HCT116 (cell line): Measurements from ENCODE around the gene GIMAP5. TPM values are rescaled to one million over a fixed set of nuclear protein-coding genes. Genes with fewer than 3 reads are reported as not detected.

Experiments used
- ATAC-seq: fragments of 200-7000 bp; cut with Tn5 transposase; 2 replicates; pipeline ENCODE4 v1.9.1; 2020; ENCODE audit warnings: mild to moderate bottlenecking, moderate library complexity
- BruUV-seq: library from RNA; stranded (reverse); fragments of 400-500 nt; replicated peaks from 2 replicates; lab custom pipeline; 2021; lab: Mats Ljungman, UMichigan
- CTCF ChIA-PET: fragments of 300-600 bp; sonication (Branson Sonifier 250); formaldehyde crosslinking; loops from one replicate; lab custom pipeline; 2021; ENCODE audit warnings: antibody characterized with exemption; lab: Charles Lee
- POLR2A ChIA-PET: fragments of 300-600, 350-600 bp; sonication (Branson Sonifier 250); formaldehyde crosslinking; loops from one replicate; lab custom pipeline; 2021; ENCODE audit warnings: antibody characterized with exemption; lab: Charles Lee
- RAD21 ChIA-PET, 2 experiments: fragments of 300-600 bp; sonication (Branson Sonifier 250); formaldehyde crosslinking; loops; one replicate each; lab custom pipeline; 2023; ENCODE audit warnings: low total read pairs in 2 of 2; ENCODE audit not compliant: uncharacterized antibody in 2 of 2, unreplicated experiment in 2 of 2, low non-redundant PET in 1 of 2; lab: Charles Lee
- DNase-seq: peaks from one replicate; pipeline ENCODE4 v3.0.0-alpha.2; 2010; ENCODE audit warnings: low read depth, low spot score
- H2AFZ ChIP-seq: fragments of 200-600 bp; shearing (Covaris generic), sonication (generic); 2 replicates; pipeline ENCODE4 v1.6.1; 2017; ENCODE audit warnings: low read depth, mixed run types, mixed read lengths, antibody characterized with exemption, low read length; ENCODE audit not compliant: poor library complexity, severe bottlenecking
- H3K27ac ChIP-seq: 2 replicates; pipeline ENCODE4 v1.5.1; 2012; ENCODE audit warnings: low read depth, low read length
- H3K27me3 ChIP-seq: fragments of 200-600 bp; sonication (generic); 2 replicates; pipeline ENCODE4 v1.6.1; 2016; ENCODE audit warnings: mixed run types, low read length, mixed read lengths; ENCODE audit not compliant: insufficient read depth
- H3K36me3 ChIP-seq, 2 experiments: fragments of 200-500 bp in 1 of 2; fragments of 200-600 bp in 1 of 2; sonication (Bioruptor generic) in 1 of 2; sonication (generic) in 1 of 2; 2 replicates each; pipeline versions ENCODE4 v1.5.1 to v1.6.1; 2014 to 2016; ENCODE audit warnings: low read length in 2 of 2, inconsistent platforms in 1 of 2, mixed read lengths in 1 of 2, mixed run types in 1 of 2; ENCODE audit not compliant: insufficient read depth in 2 of 2, control insufficient read depth in 1 of 2
- H3K4me1 ChIP-seq, 2 experiments: fragments of 200-600 bp in 1 of 2; sonication (generic) in 1 of 2; 2 replicates each; pipeline versions ENCODE4 v1.5.1 to v1.6.1; 2012 to 2017; ENCODE audit warnings: low read length in 2 of 2, inconsistent platforms in 1 of 2, mild to moderate bottlenecking in 1 of 2, mixed read lengths in 1 of 2, mixed run types in 1 of 2, moderate library complexity in 1 of 2; ENCODE audit not compliant: insufficient read depth in 2 of 2, control insufficient read depth in 1 of 2
- H3K4me2 ChIP-seq: fragments of 200-600 bp; sonication (generic); 2 replicates; pipeline ENCODE4 v1.6.1; 2017; ENCODE audit warnings: mixed run types, low read length, mixed read lengths
- H3K4me3 ChIP-seq, 2 experiments: fragments of 200-600 bp in 1 of 2; sonication (generic) in 1 of 2; replicated peaks in 1 of 2; 2 replicates each; pipeline ENCODE4 v1.5.1; 2011 to 2016; ENCODE audit warnings: low read length in 2 of 2, control low read depth in 1 of 2, low read depth in 1 of 2, mild to moderate bottlenecking in 1 of 2, mixed read lengths in 1 of 2, mixed run types in 1 of 2
- H3K79me2 ChIP-seq: fragments of 200-600 bp; sonication (generic); 2 replicates; pipeline ENCODE4 v1.6.1; 2017; ENCODE audit warnings: mild to moderate bottlenecking, mixed run types, low read length, moderate library complexity, mixed read lengths; ENCODE audit not compliant: insufficient read depth
- H3K9ac ChIP-seq: fragments of 200-600 bp; sonication (generic); 2 replicates; pipeline ENCODE4 v1.6.1; 2016; ENCODE audit warnings: low read length, mixed read lengths
- H3K9me2 ChIP-seq: fragments of 200-600 bp; sonication (generic), shearing (Covaris generic); 2 replicates; pipeline ENCODE4 v1.6.1; 2017; ENCODE audit warnings: mixed run types, mild to moderate bottlenecking, moderate library complexity; ENCODE audit not compliant: insufficient read depth
- H3K9me3 ChIP-seq, 2 experiments: fragments of 200-500 bp in 1 of 2; fragments of 200-600 bp in 1 of 2; sonication (Bioruptor generic) in 1 of 2; sonication (generic) in 1 of 2; 2 replicates each; pipeline ENCODE4 v1.6.1; 2014 to 2017; ENCODE audit warnings: low read length in 2 of 2, mixed read lengths in 2 of 2, inconsistent platforms in 1 of 2, low read depth in 1 of 2, mild to moderate bottlenecking in 1 of 2, mixed run types in 1 of 2, moderate library complexity in 1 of 2; ENCODE audit not compliant: control insufficient read depth in 1 of 2, insufficient read depth in 1 of 2
- H4K20me1 ChIP-seq: fragments of 200-600 bp; sonication (generic), shearing (Covaris generic); 2 replicates; pipeline ENCODE4 v1.6.1; 2017; ENCODE audit warnings: mixed run types, mild to moderate bottlenecking, moderate library complexity; ENCODE audit not compliant: insufficient read depth
- CBX3 ChIP-seq: IDR thresholded peaks from 2 replicates; pipeline ENCODE4 v1.6.1; 2012; ENCODE audit warnings: low read depth
- EGR1 ChIP-seq: IDR thresholded peaks from 2 replicates; pipeline ENCODE4 v1.6.1; 2012; ENCODE audit warnings: low read depth
- ELF1 ChIP-seq: IDR thresholded peaks from 2 replicates; pipeline ENCODE4 v1.6.1; 2012; ENCODE audit warnings: low read depth, borderline replicate concordance
- EZH2phosphoT487 ChIP-seq: fragments of 200-600 bp; IDR thresholded peaks from 2 replicates; pipeline ENCODE4 v1.6.1; 2018; ENCODE audit warnings: antibody characterized with exemption, borderline replicate concordance
- POLR2A ChIP-seq: IDR thresholded peaks from 2 replicates; pipeline ENCODE4 v1.7.0; 2011; ENCODE audit warnings: borderline replicate concordance; ENCODE audit not compliant: insufficient read depth, insufficient read length; ENCODE audit errors: extremely low read depth
- POLR2AphosphoS5 ChIP-seq: IDR thresholded peaks from 2 replicates; pipeline ENCODE4 v1.6.1; 2011; ENCODE audit warnings: mild to moderate bottlenecking, low read depth, low read length, moderate library complexity
- SIN3A ChIP-seq: IDR thresholded peaks from 2 replicates; pipeline ENCODE4 v1.6.1; 2012; ENCODE audit warnings: low read depth
- SP1 ChIP-seq: IDR thresholded peaks from 2 replicates; pipeline ENCODE4 v1.6.1; 2012; ENCODE audit warnings: low read depth
- TCF7L2 ChIP-seq: IDR thresholded peaks from 2 replicates; pipeline ENCODE4 v1.7.0; 2011; ENCODE audit warnings: borderline replicate concordance, inconsistent platforms; ENCODE audit not compliant: insufficient read depth, insufficient read length; ENCODE audit errors: extremely low read depth
- intact Hi-C: fragments of 100-400 bp; cut with micrococcal nuclease; formaldehyde crosslinking; loops from 2 replicates; pipeline ENCODE4 v1.10.0; 2022
- total RNA-seq: library from RNA; stranded (reverse); gene quantifications from one replicate; pipeline ENCODE4 v1.2.1, GENCODE V29; 2021; ENCODE audit not compliant: unreplicated experiment
- TF ChIP-seq, protein P1 (sequence below), 3 experiments: fragments of 200-600 bp in 1 of 3; sonication (generic) in 1 of 3; IDR thresholded peaks in 2 of 3; conservative IDR thresholded peaks in 1 of 3; 2 replicates each; pipeline ENCODE4 v1.5.1; 2012 to 2017; ENCODE audit warnings: low read depth in 2 of 3, low read length in 2 of 3, antibody characterized with exemption in 1 of 3, borderline replicate concordance in 1 of 3, control low read depth in 1 of 3, mild to moderate bottlenecking in 1 of 3, mixed read lengths in 1 of 3, mixed run types in 1 of 3, moderate library complexity in 1 of 3; ENCODE audit not compliant: insufficient read depth in 1 of 3
- TF ChIP-seq, protein P2 (sequence below): IDR thresholded peaks from 2 replicates; pipeline ENCODE4 v1.6.1; 2012
- TF ChIP-seq, protein P3 (sequence below): IDR thresholded peaks from 2 replicates; pipeline ENCODE4 v1.6.1; 2012; ENCODE audit warnings: low read depth

GIMAP5 gene
- total RNA-seq, 1 experiment from 2014 or later, result 0.57 TPM

DNA sequence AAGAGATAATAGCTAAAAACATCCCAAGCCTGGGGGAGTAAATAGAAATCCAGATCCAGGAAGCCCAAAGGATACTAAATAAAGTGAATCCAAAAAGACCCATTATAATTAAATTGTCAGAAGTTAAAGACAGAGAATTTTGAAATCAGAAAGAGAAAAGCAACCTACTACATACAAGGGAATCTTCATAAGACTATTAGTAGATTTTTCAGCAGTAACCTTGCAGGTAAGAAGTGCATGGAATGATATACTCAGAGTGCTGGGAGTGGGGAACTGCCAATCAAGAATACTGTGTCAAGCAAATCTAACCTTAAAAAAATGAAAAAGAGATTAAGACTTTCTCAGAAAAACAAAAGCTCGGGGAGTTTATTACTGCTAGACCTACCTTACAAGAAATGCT is 34.0 kb upstream of the GIMAP5 start:
- ChIA-PET RAD21 (no interaction called here), POLR2A (no interaction called here), CTCF (no interaction called here)
- no peak overlapping the region for H3K4me2 ChIP-seq
- H4K20me1 ChIP-seq, result no peaks in the 10 kb centered on the region
- no peaks in the 10 kb centered on the region for H3K9me2 ChIP-seq
- H3K79me2 ChIP-seq, result no peaks in the 10 kb centered on the region
- no TSS peak for BruUV-seq
- no peak overlapping the region for H2AFZ ChIP-seq
- intact Hi-C loops, result no loop called here
- no peaks in the 10 kb centered on the region for H3K4me1 ChIP-seq
- no peaks in the 10 kb centered on the region for H3K27me3 ChIP-seq
- H3K9ac ChIP-seq, result no peak overlapping the region
- H3K9me3 ChIP-seq, result peaks cover 0 to 12% of the 10 kb centered on the region in 2 experiments; a peak in 2 of 4 replicates
- H3K27ac ChIP-seq, result no peak overlapping the region
- TF ChIP-seq, protein P1, sequence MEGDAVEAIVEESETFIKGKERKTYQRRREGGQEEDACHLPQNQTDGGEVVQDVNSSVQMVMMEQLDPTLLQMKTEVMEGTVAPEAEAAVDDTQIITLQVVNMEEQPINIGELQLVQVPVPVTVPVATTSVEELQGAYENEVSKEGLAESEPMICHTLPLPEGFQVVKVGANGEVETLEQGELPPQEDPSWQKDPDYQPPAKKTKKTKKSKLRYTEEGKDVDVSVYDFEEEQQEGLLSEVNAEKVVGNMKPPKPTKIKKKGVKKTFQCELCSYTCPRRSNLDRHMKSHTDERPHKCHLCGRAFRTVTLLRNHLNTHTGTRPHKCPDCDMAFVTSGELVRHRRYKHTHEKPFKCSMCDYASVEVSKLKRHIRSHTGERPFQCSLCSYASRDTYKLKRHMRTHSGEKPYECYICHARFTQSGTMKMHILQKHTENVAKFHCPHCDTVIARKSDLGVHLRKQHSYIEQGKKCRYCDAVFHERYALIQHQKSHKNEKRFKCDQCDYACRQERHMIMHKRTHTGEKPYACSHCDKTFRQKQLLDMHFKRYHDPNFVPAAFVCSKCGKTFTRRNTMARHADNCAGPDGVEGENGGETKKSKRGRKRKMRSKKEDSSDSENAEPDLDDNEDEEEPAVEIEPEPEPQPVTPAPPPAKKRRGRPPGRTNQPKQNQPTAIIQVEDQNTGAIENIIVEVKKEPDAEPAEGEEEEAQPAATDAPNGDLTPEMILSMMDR (IDR thresholded peaks at IDR 0.05 in 2 of 3, conservative IDR thresholded peaks at IDR 0.05 in 1 of 3; ENCODE audit: borderline replicate concordance in 1 of 3, insufficient read depth in 1 of 3, low read depth in 2 of 3, low read length in 2 of 3), result no peak
- TF ChIP-seq CBX3 (0 out of 2 replicates have a peak, but pooled peaks have one; percentile 37), SP1 (no peak)
- H3K36me3 ChIP-seq, result no peaks in the 10 kb centered on the region
- DNase-seq (no peak), ATAC-seq (no peak)
- no peak overlapping the region for H3K4me3 ChIP-seq

DNA sequence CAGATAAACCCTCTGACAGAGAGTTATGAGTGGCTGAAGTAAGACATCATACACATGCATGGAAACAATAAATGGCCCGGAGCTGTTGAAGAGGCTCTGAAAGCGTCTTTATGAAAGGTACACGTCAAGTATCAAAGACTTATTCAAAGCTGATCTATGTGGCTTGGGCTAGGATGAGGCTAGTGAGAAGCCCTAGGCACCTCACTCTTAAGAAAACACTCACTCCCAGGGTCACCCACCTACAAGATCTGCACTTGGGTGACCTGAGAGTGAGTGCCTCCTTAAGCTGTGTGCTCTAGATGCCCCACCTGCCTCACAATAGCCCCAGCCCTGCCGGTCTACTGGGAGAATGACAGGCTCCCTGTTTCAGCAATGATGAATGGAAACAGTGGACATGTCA is 21.9 kb upstream of the GIMAP5 start:
- Histone ChIP-seq H3K9me3 (no peaks in the 10 kb centered on the region), H3K4me1 (no peaks in the 10 kb centered on the region), H3K9me2 (no peaks in the 10 kb centered on the region), H3K4me3 (no peak overlapping the region), H3K36me3 (no peaks in the 10 kb centered on the region), H3K79me2 (no peaks in the 10 kb centered on the region), H4K20me1 (no peaks in the 10 kb centered on the region), H3K9ac (no peak overlapping the region), H3K27ac (no peak overlapping the region), H2AFZ (no peak overlapping the region), H3K27me3 (peaks cover 25% of the 10 kb centered on the region), H3K4me2 (no peak overlapping the region)
- DNase-seq, result no peak
- POLR2A ChIA-PET, result no interaction called here
- intact Hi-C loops, result no loop called here
- BruUV-seq, result no TSS peak
- no peak for ATAC-seq
- CTCF ChIA-PET, result no interaction called here
- RAD21 ChIA-PET, result no interaction called here
- TF ChIP-seq CBX3 (no peak), TCF7L2 (no peak), EZH2phosphoT487 (no peak), POLR2AphosphoS5 (no peak), POLR2A (no peak), ELF1 (no peak), SIN3A (no peak), EGR1 (no peak)
- TF ChIP-seq, protein P1 (IDR thresholded peaks at IDR 0.05 in 2 of 3, conservative IDR thresholded peaks at IDR 0.05 in 1 of 3; ENCODE audit: borderline replicate concordance in 1 of 3, insufficient read depth in 1 of 3, low read depth in 2 of 3, low read length in 2 of 3), result no peak
- TF ChIP-seq, protein P2, sequence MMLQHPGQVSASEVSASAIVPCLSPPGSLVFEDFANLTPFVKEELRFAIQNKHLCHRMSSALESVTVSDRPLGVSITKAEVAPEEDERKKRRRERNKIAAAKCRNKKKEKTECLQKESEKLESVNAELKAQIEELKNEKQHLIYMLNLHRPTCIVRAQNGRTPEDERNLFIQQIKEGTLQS, result no peak
- TF ChIP-seq, protein P3, sequence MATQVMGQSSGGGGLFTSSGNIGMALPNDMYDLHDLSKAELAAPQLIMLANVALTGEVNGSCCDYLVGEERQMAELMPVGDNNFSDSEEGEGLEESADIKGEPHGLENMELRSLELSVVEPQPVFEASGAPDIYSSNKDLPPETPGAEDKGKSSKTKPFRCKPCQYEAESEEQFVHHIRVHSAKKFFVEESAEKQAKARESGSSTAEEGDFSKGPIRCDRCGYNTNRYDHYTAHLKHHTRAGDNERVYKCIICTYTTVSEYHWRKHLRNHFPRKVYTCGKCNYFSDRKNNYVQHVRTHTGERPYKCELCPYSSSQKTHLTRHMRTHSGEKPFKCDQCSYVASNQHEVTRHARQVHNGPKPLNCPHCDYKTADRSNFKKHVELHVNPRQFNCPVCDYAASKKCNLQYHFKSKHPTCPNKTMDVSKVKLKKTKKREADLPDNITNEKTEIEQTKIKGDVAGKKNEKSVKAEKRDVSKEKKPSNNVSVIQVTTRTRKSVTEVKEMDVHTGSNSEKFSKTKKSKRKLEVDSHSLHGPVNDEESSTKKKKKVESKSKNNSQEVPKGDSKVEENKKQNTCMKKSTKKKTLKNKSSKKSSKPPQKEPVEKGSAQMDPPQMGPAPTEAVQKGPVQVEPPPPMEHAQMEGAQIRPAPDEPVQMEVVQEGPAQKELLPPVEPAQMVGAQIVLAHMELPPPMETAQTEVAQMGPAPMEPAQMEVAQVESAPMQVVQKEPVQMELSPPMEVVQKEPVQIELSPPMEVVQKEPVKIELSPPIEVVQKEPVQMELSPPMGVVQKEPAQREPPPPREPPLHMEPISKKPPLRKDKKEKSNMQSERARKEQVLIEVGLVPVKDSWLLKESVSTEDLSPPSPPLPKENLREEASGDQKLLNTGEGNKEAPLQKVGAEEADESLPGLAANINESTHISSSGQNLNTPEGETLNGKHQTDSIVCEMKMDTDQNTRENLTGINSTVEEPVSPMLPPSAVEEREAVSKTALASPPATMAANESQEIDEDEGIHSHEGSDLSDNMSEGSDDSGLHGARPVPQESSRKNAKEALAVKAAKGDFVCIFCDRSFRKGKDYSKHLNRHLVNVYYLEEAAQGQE, result no peak
